HEK293T (cell line): Measurements from ENCODE around the gene FSTL4.

Source experiments
- ARNT ChIP-seq: fragments of 450-650 bp; IDR thresholded peaks from 2 replicates; pipeline ENCODE4 v1.6.1; 2017; ENCODE audit warnings: mild to moderate bottlenecking
- BHLHE40 ChIP-seq: fragments of 450-650 bp; IDR thresholded peaks from 2 replicates; pipeline ENCODE4 v1.6.1; 2016; ENCODE audit warnings: mild to moderate bottlenecking, moderate library complexity, borderline replicate concordance
- CTBP1 ChIP-seq: fragments of 450-650 bp; IDR thresholded peaks from 2 replicates; pipeline ENCODE4 v1.6.1; 2016; ENCODE audit warnings: borderline replicate concordance
- FOXA1 ChIP-seq: fragments of 450-650 bp; IDR thresholded peaks from 2 replicates; pipeline ENCODE4 v1.6.1; 2016; ENCODE audit warnings: mild to moderate bottlenecking
- FOXK2 ChIP-seq: fragments of 450-650 bp; IDR thresholded peaks from 2 replicates; pipeline ENCODE4 v1.6.1; 2016; ENCODE audit warnings: mild to moderate bottlenecking
- FOXM1 ChIP-seq: fragments of 450-650 bp; IDR thresholded peaks from 2 replicates; pipeline ENCODE4 v1.6.1; 2017; ENCODE audit warnings: mild to moderate bottlenecking, borderline replicate concordance
- HDGF ChIP-seq: fragments of 450-650 bp; IDR thresholded peaks from 2 replicates; pipeline ENCODE4 v1.6.1; 2017; ENCODE audit warnings: antibody characterized with exemption, borderline replicate concordance
- NFRKB ChIP-seq: fragments of 450-650 bp; IDR thresholded peaks from 2 replicates; pipeline ENCODE4 v1.6.1; 2016; ENCODE audit warnings: mild to moderate bottlenecking, moderate library complexity
- TARDBP ChIP-seq: fragments of 450-650 bp; IDR thresholded peaks from 2 replicates; pipeline ENCODE4 v1.6.1; 2016
- TF ChIP-seq, protein P1 (sequence below): fragments of 450-650 bp; IDR thresholded peaks from 2 replicates; pipeline ENCODE4 v1.6.1; 2016

GRCh38 chr5:133607451-133607850 is 4.9 kb downstream of the FSTL4 start:
- TF ChIP-seq BHLHE40 = no peak
- TF ChIP-seq HDGF = no peak
- no peak for TF ChIP-seq TARDBP
- TF ChIP-seq, protein P1, sequence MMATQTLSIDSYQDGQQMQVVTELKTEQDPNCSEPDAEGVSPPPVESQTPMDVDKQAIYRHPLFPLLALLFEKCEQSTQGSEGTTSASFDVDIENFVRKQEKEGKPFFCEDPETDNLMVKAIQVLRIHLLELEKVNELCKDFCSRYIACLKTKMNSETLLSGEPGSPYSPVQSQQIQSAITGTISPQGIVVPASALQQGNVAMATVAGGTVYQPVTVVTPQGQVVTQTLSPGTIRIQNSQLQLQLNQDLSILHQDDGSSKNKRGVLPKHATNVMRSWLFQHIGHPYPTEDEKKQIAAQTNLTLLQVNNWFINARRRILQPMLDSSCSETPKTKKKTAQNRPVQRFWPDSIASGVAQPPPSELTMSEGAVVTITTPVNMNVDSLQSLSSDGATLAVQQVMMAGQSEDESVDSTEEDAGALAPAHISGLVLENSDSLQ = no peak
- TF ChIP-seq FOXK2 = no peak
- TF ChIP-seq FOXM1 = no peak
- no peak for TF ChIP-seq NFRKB
- no peak for TF ChIP-seq CTBP1
- TF ChIP-seq ARNT = no peak
- TF ChIP-seq FOXA1 = no peak
